NCI-H1105 treated with DMSO at 0.1 percent for 48 hours (cell line): Measurements from ENCODE around the gene LMAN2.

Experiments
- DNase-seq: peaks from one replicate; lab custom pipeline; 2025; lab: John Stamatoyannopoulos, UW

Gene LMAN2

DNA sequence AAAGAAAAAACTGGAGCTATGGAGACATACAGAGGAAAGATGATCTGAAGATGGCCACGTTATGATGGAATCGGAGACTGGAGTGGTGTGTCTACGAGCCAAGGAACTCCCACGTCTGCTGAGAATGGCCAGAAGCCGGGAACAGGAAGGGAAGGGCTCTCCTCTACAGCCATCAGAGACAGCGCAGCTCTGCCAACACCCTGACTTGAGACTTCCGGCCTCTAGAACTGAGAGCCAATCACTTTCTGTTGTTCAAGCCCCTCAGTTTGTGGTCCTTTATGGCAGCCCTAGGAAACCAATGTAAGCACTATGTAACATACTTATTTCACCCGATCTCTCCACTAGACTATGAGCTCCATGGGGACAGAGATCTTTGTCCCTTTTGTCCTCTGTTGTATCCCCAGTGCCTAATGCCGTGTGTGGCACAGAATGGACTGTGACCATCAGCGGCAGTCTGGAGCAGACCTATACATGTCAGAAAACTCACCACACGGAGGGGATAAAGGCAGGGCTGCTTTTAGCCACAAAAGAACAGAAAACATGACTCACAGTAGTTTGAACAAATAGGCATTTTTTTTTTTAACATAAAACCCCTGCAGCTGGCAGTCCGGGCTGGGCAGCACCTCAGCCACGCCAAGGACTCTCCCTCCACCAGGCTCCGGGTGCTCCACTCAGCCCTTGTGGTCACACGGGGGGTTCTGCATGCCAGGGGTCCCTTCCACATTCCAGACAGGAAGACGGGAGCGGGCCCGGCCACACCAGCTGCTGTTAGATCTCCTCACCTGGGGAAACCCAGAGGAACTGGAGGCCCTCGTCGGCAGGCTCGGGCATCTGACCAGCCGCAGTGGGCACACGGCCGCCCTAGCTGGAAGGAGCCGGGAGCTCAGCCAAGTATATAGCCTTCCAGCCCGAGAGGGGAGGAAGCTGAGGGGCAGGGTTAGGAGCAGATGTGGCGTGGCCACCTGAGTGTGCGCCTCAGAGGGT is 23.6 kb downstream of the LMAN2 start:
- DNase-seq, result no peak

DNA sequence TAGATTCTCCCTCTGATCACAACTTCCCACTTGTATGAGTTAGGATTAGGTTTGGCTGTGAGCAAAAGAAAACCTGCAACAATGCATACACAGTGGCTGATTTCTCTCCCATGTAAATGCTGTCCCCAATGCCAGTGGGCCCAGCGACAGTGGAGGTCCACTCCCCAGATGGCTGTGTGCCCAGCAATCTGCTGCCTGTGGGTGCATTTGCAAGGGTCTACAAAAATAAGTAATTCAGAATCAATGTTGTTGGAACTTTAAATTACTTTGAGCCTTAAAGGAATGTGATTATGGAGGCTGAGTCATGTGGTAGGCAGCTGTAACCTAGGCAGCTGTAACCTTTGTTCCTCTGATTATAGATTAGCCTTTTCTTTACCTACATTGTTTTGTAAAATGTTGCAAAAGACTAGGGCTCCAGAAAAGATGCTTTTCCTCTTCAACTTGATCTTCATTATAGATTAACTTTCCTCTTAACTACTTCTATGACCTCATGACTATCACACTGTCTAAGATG is 25.5 kb downstream of the LMAN2 start:
- DNase-seq, result no peak

DNA sequence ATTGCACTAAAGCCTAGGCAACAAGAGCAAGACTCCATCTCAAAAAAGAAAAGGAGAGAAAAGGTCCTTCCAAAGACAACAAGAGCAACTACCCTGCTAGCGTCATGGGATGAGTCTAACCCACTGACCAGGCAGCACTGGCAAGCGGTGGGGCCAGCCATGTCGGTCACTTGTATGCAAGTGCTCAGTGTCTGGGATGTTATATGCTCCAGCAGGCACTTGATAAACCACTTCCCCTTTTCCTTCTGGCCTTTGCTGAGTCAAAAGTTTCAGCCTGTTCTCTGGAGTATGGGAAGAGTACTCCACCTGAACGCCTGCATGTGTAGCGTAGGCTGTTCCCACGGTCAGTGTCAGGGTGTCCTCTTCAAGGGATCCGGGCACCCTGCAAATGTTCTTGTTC is 30.6 kb downstream of the LMAN2 start:
- DNase-seq, result no peak

DNA sequence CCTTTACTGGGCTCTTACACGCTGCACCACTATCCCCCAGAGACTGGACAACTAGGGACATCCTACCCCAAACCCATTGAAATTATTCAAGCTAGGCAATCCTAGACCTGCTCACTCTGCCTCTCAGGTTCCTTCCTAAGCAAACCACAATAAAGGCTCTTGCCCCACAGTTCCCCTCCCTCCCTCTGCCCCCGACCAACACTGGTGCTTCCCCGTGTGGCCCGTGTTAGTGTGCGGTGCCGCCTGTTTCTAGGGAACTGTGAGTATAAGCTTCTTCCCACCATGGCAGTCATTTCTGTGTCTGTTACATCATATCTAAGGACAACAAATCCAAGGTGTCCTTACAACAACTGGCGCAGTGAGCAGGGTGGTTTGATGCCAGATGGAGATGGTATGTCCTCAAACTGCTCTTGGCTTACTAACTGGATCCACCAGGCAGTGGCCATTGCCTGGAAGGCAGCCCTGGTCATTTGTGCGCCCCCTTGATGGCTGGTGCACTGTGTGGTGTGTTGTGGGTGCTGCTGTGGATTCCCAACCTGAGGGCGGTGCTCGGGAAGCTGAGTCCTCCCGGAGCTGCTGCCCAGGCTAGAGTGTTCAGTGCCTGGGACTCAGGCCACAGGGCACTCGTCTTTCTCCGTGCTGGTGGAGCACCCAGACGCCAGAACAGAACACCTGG is 31.4 kb downstream of the LMAN2 start:
- DNase-seq, result no peak

DNA sequence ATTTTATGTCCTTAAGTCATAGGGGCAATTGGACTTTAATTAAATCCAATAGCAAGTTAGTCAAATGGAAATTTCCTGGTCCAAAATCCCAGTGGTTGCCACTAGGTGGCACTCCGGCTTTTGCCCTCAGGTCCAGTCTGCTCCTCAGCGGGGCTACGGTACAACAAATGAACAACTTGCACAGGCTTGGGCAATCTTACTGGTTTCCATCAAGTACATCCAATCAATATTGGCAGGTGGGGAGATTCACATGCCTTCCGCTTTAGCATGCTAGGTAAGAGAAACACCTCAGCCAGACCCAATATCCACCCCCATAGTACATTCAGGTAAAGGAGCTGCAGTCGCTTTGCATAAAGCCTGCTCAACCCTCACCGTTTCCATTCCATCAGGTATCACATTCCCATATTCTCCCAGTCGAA is 33.5 kb downstream of the LMAN2 start:
- peak; percentile 44 for DNase-seq

DNA sequence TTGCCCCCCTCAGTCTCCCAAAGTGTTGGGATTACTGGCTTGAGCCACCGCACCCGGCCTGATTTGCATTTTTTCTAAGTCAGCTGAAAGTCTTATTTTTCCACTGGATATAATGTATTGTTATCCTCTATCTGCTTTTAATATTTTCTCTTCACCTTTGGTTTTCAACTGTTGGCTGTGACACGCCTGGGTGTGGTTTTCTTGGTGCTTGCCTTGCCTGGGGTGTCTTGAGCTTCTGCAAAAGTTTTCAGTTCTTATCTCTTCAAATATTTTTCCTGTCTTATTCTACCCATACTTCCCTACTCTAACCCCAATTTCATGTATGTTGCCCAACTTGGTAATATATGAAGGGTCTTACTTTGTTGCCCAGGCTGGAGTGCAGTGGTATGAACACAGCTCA is 35.5 kb downstream of the LMAN2 start:
- DNase-seq, result no peak

DNA sequence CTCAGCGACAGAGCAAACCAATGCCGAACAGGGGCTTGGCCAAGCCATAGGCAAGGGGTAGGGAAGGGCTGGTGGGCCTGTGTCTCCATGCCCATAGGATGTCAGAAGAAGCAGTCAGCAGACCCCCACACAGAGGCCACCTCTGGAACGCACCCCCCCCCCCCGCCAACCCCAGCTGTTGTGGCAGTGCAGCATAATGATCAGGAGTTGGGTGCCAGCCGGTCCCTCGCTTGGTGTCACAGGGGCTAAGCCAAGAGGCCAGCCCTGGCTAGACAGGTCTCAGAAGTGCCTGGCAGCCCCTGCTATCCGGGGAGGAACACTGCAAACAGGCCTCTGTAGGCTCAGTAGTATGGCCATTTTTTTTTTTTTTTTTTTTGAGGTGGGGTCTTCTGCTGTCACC is 36.1 kb downstream of the LMAN2 start:
- DNase-seq, result no peak

DNA sequence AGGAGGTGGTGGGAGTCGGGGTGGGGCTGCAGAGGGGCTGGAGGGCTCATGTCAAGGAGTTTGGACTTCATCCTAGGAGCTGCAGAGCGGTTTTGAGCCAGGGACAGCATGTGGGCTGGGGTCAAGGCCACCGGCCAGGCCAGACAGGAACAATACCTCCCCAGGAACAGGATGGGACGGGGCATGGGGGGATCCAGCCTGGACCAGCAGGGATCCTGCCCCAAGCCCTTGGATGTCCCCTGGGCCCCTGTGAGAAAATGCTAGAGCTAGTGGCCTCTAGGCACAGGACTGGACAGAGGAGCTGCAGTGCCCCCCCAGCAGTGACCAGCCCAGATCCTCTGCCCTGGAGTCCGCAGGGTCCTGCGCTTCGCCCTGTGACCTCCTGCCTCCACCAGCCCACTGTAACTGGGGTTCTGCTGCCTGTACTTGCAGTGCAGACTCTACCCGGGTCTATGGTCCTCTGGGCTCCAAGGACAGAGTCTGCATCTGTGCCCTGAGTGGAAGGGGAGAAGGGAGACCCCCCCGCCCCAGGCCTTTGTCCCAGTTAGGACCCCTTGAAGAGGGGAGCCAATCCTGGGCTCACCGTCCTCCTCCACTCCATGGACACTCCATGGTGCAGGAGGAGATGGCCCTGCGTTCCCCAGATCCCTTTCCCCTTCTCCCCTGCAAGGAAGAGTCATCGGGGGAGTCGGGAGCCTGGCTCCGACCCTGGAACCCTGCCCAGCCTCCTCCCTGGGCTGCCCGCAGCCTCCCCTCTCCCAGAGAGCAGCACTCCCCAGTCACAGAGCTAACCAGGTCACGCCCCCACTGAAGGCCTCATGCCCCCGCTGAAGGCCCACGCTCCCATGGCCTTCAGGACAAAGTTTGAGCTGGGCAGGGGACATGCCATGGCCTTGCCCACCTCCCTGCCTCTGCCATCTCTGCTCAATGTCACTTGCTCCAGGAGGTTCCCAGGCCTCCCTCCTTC is 36.8 kb downstream of the LMAN2 start:
- no peak for DNase-seq

DNA sequence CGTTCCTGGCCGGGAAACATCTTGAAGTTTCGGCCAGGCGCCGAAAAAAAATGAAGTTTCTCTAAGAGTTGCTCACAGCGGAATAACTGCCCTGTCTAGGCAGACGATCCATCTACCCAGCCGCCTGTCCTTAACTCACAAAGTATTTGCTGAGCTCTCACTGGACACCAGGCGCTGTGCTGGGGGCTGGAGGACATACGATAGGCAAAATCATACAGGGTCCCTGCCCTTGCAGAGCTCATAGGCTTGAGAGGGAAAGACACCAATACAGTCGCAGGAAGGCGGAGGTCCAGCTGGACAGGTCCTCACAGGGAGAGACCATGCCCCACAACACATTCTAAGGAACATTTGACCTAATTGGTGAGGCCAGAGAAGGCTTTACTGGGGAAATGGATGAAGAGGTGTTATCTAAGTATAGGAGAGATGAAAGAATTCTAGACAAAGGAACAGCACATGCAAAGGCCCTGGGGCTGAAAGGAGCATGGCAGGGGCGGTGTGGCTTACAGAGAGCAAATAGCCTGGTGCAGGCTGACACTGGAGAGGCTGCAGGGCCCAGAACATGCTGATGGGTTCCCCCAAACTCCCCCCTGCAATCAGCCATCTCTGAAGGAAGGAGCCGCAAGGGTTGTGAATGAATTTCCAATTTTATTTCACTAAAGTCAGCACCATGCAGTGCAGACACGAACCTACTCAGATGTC is 37.8 kb downstream of the LMAN2 start:
- DNase-seq, result no peak

DNA sequence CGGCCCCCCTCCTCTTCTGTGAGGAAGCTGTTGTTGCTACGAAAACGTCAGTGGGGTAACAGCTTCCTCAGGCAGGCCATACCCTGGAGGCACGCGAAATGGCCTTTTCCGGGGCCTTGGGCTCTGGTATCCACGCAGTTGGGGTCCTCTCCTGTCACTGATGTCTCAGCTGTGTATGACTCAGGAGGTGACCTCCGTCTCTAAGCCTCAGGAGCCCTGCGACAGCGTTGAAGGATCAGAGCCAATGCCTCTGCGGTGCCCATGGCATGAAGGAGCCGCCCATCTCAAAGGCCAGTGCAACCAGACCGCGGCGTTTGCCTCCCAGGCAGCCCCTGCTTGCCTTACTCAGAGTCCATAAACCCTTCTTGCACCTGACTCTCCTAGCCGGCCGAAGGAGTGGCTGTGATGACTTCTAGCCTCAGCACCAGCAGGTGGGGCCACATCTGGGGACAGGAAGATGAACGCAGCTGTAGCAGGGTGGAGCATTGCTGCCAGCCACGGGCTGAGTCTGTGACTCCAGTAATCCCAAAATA is 38.8 kb downstream of the LMAN2 start:
- DNase-seq, result peak; percentile 14

DNA sequence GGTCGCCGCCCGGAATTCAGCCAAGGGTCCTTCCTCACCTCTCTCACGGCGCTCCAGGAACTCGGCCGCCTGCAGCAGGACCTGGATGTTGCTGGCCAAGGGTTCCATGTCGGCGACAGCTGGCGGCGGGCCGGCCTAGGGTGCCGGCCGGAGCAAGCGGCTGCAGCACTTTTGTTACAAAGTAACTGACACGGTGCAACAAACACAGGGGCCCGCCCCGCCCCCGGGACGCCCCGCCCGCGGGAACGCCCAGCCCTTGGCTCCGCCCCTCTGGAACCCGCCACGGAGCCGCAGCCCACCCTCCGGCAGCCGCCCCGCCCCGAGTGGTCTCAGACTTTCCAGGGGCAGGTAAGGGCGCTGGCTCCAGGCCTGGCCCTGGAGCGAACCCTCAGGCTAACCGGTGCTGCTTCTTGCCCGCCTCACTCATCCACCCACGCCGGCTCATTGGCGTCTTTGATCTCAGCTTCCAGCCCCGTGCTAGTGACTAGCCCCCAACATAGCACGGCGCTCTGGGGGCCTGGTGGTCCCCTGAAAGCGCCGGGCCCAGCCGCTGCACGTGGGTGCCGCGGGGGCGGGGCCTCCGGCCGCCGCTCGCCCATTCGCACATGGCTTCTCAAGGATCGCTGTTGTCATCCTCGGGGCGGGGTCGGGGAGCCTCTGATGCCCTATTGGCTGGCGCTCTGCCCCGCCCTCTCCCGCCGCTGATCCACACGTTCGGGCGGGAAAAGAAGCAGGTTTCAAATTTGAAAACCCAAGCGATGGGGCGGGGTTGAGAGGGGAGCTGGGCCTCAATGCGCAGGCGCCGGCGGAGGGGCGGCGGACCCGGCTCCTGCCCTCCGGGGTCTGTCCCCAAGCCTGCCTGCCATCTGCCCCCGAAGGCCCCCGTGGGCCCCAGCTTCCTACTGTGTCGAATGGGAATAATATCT is 39.5 kb downstream of the LMAN2 start, which contains the start of gene MXD3:
MXD3 (minus strand) TSS at position 176 of the 926 bp plus-strand sequence; CDS start at position 108, 68 bp downstream.
- peak; percentile 89 for DNase-seq

DNA sequence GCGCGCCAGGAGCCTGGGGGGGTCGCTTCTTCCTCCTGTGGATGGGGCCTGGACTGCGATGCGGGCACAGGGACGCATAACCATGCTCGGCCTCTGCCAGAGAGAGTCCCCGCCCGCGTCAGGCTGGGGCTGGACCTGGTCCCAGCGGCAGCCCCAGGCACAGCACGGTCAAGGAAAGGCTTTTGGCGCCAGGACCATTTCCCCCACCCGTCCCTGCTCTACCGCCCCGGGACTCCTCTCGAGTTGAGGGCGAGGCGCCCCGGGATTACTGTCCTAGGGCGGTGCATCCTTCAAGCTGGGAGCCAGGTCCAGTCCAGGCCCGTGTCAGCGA is 40.1 kb downstream of the LMAN2 start:
- no peak for DNase-seq

DNA sequence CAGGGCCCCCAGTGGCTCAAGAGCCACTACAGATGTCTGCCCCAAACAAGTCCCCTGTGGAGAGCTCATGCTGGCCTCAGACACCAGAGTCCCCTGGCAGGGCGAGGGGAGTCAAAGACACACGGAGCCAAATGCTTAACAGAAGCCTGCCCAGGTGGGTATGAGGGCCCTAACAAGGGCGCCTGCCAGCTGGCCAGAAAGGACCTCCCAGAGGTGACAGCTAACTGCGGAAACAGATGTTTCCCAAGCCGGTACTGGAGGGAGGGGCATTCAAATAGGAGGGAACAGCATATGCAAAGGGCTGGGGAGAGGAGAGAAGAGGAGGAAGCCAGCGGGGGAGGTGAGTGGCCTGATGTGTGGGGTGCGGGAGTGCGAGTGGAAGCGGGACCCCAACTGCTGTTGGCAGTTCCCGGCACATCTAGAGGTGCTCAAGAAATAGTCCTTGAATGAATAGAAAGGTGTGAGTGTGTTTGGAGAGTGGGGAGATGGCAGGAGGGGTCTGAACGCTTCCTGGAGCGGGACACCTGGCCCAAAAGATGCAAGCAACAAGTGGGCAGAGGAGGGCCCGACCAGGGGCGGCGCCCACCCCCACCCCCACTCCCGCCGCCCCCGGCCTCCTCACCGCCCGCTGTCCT is 40.6 kb downstream of the LMAN2 start:
- DNase-seq, result peak; percentile 9

DNA sequence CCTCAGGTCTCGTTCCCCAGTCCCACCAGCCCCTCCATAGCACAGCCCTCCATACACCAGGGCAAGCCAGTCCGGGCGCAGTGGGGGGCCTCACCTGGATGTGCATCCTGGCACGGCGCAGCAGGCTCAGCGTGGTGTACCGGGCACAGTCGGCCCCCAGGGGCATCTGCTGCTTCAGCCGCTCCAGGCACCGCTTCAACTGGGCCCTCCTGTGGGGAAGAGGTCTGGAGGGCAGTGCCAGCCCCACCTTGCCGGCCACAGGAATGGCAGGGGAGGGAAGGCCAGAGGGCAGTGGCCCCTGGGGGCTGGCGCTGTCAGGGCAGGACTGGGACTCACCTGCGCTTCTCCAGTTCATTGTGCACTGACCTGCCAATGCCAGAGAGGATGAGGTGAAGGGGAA is 41.1 kb downstream of the LMAN2 start:
- no peak for DNase-seq

DNA sequence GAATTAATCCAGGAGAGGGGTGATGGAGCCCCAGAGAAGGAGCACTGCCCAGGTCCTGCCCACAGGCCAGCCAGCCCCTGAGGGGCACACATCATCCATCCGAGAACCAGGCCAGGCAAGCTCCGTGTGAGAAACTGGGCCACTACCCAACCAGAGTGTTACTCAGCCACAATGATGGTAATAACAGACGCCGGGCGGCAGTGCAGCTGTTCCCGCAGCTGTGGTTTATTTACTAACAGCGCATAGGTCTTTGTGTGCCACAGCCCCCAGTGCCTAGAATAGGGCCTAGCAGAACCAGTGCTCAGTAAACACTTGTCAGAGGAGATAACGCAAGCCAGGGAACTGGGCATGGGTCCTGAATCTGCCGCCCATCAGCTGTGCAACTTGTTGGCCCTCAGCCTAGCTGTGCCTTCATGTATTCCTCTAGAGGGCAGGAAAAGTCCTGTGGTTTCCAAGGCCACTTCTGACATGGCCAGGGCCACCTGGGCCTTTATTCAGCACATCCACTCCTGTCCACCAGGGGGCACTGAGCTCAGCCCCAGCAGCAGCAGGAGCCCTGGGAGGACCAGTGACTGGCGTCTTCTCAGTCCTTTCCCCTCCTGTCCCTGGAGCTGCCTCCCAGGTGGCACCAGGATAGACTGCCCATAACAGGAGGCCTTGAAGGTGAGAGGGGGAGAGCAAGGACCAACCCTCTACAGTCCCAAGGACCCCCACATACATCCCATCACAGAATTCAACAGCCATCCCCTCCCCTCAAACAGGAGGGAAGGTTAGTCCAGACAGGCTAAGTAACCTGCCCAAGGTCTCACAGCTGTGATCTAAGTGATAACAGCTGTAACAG is 41.9 kb downstream of the LMAN2 start:
- no peak for DNase-seq

DNA sequence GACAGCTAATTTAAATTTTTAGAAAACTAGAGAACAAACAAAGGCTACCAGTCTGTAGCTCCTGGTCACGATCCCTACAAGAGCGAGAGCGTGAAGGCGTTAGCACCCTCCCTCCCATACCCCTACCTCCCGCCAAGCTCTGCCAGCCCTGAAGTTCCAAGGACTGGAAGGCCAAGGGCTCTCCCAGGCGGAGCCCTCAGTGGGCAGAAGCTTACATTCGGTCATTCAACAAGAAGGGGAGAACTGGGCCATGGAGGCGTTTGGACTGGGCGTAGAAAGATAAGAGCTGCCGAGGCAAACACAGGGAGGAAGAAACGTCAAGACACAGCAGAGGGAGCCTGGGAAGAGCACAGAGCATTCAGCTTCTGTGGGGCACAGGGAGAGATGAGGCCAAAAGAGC is 42.7 kb downstream of the LMAN2 start:
- no peak for DNase-seq

DNA sequence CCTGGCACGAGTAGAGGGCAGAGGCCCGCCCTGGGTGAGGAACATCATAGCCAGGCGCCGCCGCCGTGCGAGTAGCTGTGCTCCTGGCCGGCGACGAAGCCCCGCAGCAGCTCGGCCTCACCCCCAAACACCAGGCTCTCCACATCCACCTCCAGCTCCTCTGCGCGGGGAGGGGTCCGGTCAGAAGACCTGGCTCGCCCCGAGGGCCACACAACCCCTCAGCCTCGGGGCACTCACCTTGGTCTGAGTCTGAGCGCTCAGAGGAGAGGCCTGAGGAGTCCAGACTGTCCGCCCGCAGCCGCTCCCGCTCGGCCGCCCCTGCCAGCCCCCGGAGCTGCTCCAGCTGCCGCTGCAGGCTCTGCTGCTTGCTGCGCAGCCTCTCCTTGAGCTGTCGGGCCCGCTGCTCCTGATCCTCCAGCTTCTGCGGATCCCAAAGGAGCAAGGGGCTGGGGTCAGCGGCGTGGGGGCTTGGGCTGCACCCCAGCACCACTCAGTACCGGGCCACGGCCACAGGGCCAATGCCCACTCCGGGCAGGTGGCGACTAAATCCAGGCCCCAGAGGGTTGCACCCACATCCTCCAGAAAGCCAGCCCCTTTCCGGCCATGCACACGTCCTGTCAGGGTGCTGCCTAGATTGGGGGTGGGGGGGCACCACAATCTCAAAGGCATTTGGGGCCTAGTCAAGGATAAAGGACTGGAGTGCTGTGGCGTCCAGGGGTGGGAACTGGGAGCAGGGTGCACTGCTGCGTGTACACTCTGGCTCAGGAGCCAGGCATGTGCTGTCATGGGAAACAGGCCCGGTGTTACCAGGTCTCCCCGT is 43.7 kb downstream of the LMAN2 start:
- no peak for DNase-seq
